GM18870 (cell line): ENCODE results near the gene HRH1.
"Not testable (repeated sequence)": the region's sequence is repeated elsewhere in the genome, so short reads cannot be mapped to it uniquely, and the experiment has no call there.

Experiments used
- ATAC-seq: cut with Tn5 transposase; IDR thresholded peaks from one replicate; pipeline ENCODE4 v1.9.1; 2021; ENCODE audit warnings: moderate library complexity; ENCODE audit not compliant: unreplicated experiment

The HRH1 gene

DNA sequence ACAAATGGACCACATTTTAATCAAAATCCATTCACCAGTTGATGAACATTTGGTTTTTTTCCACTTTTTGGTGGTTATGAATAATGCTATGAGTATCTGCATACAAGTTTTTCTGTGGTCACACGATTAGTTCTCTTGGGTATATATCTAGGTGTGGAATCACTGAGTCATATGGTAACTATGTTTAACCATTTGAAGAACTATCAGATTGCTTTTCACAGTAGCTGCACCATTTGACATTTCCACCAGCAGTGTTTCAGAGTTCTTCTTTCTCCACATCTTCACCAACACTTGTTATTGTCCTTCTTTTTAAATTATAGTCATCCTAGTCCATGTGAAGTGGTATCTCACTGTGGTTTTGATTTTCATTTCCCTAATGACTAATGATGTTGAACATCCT lies 84.6 kb downstream of the HRH1 start:
- no peak for ATAC-seq

GRCh38 chr3:11239796-11240195 lies 85.5 kb downstream of the HRH1 start:
- ATAC-seq: no peak

DNA sequence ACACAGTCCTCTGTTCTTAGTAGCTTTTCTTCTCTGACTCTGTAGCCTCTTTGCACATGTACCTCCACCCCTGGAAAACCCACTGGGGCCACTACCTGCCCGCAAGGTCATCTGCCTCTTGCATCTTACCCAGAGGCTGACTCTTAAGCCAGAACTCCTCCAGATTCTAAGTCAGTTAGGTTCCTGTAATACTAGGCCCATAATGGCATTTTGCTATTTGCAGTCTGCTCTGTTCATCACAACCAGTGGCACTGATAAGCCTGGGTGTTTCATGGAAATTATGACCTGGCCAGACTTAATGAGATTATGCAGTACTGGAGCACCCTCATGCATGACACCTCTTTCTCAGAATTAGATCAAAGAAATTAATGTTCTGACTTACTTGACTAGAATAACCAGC lies 86.2 kb downstream of the HRH1 start:
- ATAC-seq: no peak

DNA sequence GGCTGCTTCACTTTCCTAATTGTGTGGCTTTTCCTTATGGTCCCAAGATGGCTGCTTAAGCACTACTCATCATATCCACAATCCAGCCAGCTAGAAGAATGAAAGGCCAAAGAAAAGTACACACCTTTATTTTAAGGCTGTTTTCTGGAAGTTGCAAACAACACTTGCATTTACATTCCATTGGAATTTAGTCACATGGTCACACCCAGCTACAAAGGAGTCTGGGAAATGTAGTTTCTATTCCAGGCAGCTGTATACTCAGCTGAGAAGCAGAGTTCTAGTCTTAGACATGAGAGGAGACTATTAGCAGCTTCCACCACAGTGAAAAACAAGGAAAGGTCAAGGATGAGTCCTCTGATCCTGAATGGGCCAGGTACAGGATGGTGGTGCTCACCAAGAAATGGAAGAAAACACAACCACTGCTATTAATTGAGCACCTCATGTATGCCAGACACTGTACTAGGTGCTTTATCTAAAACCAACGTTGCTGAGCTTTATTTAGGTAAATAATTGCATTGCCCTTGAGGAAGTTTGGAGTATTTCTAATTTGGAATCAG lies 89.9 kb downstream of the HRH1 start:
- no peak for ATAC-seq

- no peak for ATAC-seq
These were observed 91.0 kb downstream of the HRH1 start for GRCh38 chr3:11245276-11245675.

DNA sequence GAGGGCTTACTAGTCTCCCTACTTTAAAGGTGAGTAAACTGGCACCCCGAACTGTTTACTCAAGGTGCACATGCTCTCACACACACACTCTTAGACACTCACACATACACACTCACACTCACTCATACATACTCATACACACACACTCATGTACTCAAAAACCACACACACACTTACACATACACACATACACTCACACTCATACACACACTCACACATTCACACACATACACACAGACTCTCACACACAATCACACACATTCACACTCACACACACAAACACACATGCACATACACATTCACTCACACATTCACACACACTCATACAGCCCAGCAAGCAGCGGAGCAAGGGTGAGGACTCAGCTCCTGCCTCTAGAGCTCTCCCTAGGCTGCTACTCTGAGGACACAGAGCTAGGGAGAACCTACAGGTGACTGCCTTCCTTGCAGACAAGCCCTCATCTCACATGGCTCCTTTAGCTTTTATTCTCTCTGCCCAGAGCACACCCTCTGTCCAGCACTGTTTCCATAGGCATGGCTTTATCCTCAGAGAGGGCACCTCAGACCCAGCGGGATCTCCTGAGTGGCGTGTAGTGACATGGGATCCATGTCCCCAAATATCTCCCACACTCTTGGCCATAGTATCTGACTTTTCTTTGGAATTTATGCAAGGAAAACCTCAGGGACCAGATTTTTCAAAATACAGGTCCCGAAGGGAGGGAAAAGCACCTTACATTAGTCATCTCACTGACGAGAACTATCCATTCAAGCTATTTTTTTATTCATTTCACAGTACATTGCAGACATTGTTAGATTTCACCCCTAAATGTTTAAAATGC lies 91.8 kb downstream of the HRH1 start:
- no peak for ATAC-seq

DNA sequence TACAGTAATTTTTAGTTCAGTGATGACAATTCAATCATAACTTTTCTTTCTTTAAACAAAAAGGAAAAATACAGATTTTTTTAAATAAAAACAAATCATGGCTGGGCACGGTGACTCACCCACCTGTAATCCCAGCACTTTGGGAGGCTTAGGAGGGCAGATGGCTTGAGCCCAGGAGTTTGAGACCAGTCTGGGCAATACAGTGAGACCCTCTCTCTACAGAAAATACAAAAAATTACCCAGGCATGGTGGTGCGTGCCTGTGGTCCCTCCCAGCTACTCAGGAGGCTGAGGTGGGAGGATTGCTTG lies 92.3 kb downstream of the HRH1 start:
- no peak for ATAC-seq

DNA sequence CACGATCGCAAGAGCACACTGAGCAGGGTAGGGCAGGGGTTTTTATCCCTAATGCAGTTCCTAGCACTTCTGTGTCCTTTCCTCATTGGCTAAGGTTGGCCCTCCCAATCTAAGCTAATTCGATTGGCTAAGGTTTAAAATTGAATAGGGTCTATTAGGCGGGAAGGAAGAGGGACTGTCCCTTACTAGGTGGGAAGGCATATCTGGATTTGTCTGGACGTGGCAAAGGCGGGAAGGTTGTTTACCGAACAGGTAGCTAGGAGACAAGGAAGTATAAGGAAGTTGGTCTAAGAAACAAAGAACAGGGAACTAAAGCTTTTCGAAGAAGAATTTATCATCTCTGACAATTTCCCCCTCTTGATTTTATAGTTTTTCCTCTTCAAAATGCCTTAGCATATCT lies 93.1 kb downstream of the HRH1 start:
- ATAC-seq: no peak

- no peak for ATAC-seq
These were observed 94.3 kb downstream of the HRH1 start for GRCh38 chr3:11248596-11248995.

- ATAC-seq: no peak
These were observed 96.9 kb downstream of the HRH1 start for GRCh38 chr3:11250902-11251806.

GRCh38 chr3:11251807-11252176 lies 97.5 kb downstream of the HRH1 start:
- ATAC-seq: no peak

DNA sequence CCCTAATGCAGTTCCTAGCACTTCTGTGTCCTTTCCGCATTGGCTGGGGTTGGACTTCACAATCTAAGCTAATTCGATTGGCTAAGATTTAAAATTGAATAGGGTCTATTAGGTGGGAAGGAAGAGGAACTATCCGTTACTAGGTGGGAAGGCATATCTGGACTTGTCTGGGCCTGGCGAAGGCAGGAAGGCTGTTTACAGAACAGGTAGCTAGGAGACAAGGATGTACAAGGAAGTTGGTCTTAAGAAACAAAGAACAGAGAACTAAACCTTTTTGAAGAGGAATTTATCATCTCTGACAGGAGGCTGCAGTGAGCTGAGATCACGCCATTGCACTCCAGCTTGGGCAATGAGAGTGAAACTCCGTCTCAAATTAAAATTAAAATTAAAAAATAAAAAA lies 100.6 kb downstream of the HRH1 start:
- no peak for ATAC-seq

DNA sequence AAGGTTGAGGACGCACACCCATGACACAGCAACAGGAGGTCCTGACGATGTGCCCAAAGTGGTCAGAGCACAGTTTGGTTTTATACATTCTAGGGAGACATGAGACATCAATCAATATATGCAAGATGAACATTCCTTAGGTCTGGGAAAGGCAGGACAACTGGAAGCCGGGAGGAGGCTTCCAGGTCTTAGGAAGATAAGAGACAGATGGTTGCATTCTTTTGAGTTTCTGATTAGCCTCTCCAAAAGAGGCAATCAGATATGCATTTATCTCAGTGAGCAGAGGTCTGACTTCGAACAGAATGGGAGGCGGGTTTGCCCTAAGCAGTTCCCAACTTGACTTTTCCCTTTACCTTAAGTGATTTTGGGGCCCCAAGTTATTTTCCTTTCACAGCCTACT lies 101.2 kb downstream of the HRH1 start:
- ATAC-seq: not testable (repeated sequence)

- no peak for ATAC-seq
These were observed 104.7 kb downstream of the HRH1 start for GRCh38 chr3:11258958-11259357.

GRCh38 chr3:11260460-11260859 lies 106.2 kb downstream of the HRH1 start:
- ATAC-seq: no peak

- no peak for ATAC-seq
These were observed 114.7 kb downstream of the HRH1 start for GRCh38 chr3:11269007-11269406.

GRCh38 chr3:11271986-11272904 lies 118.0 kb downstream of the HRH1 start, which contains the start of gene ATG7:
Gene ATG7 (plus strand): TSS chr3:11272397. CDS start chr3:11298696, 26,299 bp downstream.
- peak; percentile 81 for ATAC-seq

- no peak for ATAC-seq
These were observed 118.7 kb downstream of the HRH1 start for GRCh38 chr3:11272906-11273574.

- ATAC-seq: no peak
These were observed 119.6 kb downstream of the HRH1 start for GRCh38 chr3:11273891-11274291.

DNA sequence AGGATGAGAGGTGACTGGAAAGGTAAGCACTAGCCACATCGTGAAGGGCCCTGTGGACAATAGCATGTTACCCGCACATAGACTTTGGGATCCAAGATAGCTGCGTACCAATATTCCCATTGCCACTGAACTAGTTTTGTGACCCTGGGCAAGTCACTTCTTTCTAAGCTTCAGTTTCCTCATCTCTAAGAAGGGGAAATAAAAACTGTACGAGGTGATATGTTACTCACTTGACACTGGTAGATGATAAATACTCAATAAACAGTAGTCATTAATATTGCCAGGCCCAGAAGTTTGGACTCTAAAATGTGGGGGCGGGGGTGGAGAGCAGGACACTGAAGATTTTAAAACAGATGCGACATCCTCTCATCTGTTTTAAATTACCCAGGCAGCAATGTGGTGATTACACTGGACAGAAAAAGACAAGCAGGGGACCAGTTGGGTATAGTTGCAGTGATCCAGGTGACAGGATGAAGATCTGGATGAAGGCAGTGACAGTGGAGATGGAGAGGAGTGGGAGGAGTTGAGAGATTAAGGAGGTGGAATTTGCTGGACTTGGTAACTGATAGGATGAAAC lies 120.4 kb downstream of the HRH1 start:
- ATAC-seq: no peak
